ENCODE measurements around the gene ANGPTL8.

ANGPTL8 gene

GRCh38 chr19:11204076-11204602 is 35.3 kb upstream of the ANGPTL8 start:
- no peak for DNase-seq

- DNase-seq = peak; percentile 60
Observed at GRCh38 chr19:11204943-11205349, 34.5 kb upstream of the ANGPTL8 start.

GRCh38 chr19:11205939-11206570 is 33.4 kb upstream of the ANGPTL8 start:
- no peak for DNase-seq

- no peak for DNase-seq
Observed at GRCh38 chr19:11208561-11209471, 30.6 kb upstream of the ANGPTL8 start.

- no peak for DNase-seq
Observed at GRCh38 chr19:11209839-11210655, 29.4 kb upstream of the ANGPTL8 start.

- no peak for DNase-seq
Observed at GRCh38 chr19:11210656-11210928, 28.8 kb upstream of the ANGPTL8 start.

- no peak for DNase-seq
Observed at GRCh38 chr19:11214387-11214786, 25.0 kb upstream of the ANGPTL8 start.

GRCh38 chr19:11221082-11221598 is 18.3 kb upstream of the ANGPTL8 start:
- DNase-seq = no peak

GRCh38 chr19:11223200-11223599 is 16.2 kb upstream of the ANGPTL8 start:
- DNase-seq = no peak

GRCh38 chr19:11224429-11224828 is 15.0 kb upstream of the ANGPTL8 start:
- DNase-seq = no peak

- DNase-seq = no peak
Observed at GRCh38 chr19:11225172-11225571, 14.2 kb upstream of the ANGPTL8 start.

GRCh38 chr19:11225815-11226214 is 13.6 kb upstream of the ANGPTL8 start:
- DNase-seq = no peak

GRCh38 chr19:11226716-11227166 is 12.7 kb upstream of the ANGPTL8 start:
- DNase-seq = no peak

GRCh38 chr19:11227195-11227886 is 12.1 kb upstream of the ANGPTL8 start:
- no peak for DNase-seq

GRCh38 chr19:11230621-11231386 is 8.6 kb upstream of the ANGPTL8 start:
- DNase-seq = no peak

- DNase-seq = no peak
Observed at GRCh38 chr19:11232555-11232954, 6.9 kb upstream of the ANGPTL8 start.

GRCh38 chr19:11233073-11233472 is 6.3 kb upstream of the ANGPTL8 start:
- DNase-seq = no peak

GRCh38 chr19:11234486-11235075 is 4.8 kb upstream of the ANGPTL8 start:
- no peak for DNase-seq

- DNase-seq = no peak
Observed at GRCh38 chr19:11236324-11237301, 2.8 kb upstream of the ANGPTL8 start.

- DNase-seq = no peak
Observed at GRCh38 chr19:11237321-11237720, 2.1 kb upstream of the ANGPTL8 start.
